ENCODE results near the gene PRTFDC1.
"Not testable (repeated sequence)": the region's sequence is repeated elsewhere in the genome, so short reads cannot be mapped to it uniquely, and the experiment has no call there.

PRTFDC1 gene

GRCh38 chr10:24858288-24859270 is 93.8 kb downstream of the PRTFDC1 start:
- intact Hi-C loops (cut with DNase I), result no loop called here
- DNase-seq, result no peak

DNA sequence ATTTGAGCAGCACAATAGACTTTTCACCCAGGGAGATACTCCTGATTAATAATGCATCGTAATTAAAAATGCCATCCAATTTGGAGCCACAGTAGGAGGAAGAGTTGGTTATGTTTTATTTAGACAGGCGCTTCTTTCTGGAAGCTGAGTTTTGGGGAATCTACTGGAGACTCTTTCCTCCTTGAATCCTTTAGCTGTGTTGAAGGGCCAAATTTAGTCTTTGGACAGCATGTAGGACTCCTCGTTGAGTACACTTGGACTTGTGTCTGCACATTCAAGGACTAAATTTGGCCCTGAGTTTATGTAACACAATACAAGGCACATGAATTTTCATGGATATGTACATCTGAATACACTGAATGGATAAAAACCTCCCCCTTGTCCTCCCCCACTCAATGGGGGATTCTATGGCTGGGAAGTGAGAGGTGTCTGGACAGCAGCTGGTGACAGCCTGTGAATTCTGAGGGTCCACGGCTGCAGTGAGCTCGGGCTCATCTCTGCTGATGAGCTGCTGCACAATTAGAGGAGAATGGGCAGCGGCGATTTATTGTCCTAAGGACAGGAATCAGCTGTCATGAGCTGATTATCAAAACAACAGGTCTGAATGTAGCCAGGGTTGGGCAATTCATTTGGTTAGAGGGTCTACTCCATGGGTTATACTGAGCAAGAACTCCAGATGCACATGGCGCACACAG is 95.2 kb downstream of the PRTFDC1 start:
- no peak for DNase-seq
- intact Hi-C loops (cut with DNase I), result no loop called here

- intact Hi-C loops (cut with DNase I), result no loop called here
- no peak for DNase-seq
Observed at GRCh38 chr10:24854256-24854655, 98.2 kb downstream of the PRTFDC1 start.

GRCh38 chr10:24853661-24854060 is 98.7 kb downstream of the PRTFDC1 start:
- intact Hi-C loops (cut with DNase I), result no loop called here
- DNase-seq, result no peak

- DNase-seq, result no peak
- intact Hi-C loops (cut with DNase I), result no loop called here
Observed at GRCh38 chr10:24851629-24852028, 100.8 kb downstream of the PRTFDC1 start.

- intact Hi-C loops (cut with DNase I), result no loop called here
- no peak for DNase-seq
Observed at GRCh38 chr10:24850727-24851296, 101.6 kb downstream of the PRTFDC1 start.

DNA sequence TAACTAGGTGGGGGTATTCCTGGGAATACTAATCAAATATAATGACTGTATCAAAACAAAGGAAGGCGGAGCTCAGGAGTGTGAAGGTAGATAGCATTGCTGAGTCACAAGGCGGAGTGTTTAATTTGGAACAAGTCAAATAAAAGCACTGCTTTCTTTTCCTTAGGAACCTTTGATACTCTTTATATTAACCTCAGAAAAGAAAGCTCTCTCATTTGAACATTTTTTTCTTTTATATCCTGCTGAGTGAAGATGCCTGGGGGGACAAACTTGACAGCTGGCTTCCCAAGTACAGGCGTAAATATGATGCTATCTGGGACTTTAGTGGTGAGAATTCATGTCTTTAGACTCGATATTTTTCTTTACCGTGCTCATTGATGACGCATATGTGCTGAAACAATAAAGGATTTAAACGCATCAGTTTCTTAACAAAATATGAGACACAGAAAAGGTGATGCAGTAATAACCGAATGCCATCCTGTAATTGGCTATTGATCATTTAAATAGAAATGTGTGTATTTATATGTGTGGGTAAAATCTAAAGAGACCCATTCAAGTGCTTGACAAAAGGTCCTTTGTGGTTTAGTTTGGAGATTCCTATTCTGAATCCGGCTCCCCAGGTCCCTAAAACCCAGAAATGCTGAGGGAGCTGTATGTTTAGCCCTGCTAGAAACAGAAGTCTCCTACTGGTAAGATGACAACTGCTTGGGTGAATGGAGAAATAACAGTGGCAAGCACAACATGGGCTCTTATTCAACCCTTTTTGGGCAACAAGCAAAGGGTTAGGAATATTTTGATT is 102.7 kb downstream of the PRTFDC1 start:
- intact Hi-C loops (cut with DNase I), result no loop called here
- peak in 1 of 42 donors; percentile 52 for DNase-seq

DNA sequence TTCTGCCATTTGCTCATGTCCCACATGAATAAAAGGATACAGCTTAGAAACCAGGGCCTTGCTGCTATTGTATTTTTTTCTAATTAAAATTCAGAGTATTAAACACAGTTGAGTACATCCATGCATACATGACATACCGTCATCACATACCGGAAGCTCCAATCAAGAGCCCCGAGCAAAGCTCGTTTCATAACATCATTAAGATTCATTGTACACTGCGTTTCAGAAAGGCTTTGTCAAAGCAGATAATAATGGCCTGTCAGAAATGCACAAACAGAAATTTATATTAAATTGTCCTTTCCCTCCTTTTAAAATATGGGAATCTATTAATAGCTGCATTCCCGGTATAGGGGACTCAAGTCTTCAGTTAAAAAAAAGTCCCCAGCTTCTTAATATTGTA is 103.4 kb downstream of the PRTFDC1 start:
- intact Hi-C loops (cut with DNase I), result no loop called here
- DNase-seq, result peak in 6 of 42 donors; percentile 25 to 79 (median 42)

DNA sequence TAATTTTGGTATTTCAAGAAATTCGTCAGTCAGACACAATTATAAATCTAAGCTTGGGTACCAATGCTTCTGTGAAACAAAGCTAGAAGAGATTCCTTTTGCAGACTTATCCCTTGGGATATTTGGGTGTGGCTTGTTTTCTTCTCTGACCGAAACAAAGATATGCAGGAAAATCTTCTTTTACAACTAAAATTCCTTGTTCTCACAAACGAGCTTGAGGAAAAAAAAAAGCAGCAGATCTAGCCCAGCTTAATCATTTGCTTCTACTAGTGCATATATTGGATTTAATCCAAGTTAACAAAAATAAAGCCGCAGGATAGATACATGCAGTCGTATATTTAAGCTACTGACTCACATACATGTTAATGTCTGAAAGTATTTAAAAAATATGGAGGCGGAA is 104.2 kb downstream of the PRTFDC1 start:
- DNase-seq, result no peak
- intact Hi-C loops (cut with DNase I), result no loop called here

DNA sequence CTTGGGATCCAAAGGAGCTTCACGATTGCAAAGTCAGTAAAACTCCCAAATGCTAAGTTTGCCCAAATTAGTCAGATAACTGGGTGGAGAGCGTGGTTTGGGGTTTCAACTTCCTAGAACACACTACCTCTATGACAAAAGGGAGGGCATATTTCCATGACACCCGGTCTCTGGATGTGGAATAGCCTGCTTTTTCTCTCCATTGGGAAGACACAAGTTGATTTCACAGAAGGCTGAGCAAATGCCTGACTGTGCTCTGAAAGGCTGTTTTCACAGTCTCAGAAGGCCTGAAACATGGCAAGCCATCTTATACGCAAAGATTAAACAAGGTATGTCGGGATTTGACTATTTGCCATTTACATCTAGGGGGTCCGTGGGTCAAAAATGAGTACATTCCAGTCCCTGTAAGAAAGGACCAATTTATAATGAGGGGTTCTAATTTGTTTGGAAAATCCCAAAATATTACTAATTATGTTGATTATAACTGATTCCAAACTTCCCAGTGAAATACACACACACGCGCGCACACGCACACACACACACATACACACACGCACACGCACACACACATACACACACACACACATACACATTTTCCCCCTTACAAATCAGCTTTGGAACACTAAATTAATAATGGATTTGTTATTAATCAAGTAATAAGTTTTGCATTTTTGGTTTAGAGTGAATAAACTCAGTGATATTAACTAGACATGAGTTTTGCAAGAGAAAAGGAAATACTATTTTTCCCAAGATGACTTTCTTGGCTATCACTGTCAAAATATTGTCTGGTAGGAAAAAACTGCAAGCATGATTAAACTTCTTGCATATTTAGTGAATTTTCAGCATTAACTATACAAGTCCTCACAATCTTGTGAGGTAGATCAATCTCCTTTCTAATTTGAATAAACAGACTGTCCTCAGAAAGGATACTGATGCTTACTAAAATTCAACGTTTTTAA is 105.0 kb downstream of the PRTFDC1 start:
- DNase-seq, result no peak
- intact Hi-C loops (cut with DNase I), result no loop called here

DNA sequence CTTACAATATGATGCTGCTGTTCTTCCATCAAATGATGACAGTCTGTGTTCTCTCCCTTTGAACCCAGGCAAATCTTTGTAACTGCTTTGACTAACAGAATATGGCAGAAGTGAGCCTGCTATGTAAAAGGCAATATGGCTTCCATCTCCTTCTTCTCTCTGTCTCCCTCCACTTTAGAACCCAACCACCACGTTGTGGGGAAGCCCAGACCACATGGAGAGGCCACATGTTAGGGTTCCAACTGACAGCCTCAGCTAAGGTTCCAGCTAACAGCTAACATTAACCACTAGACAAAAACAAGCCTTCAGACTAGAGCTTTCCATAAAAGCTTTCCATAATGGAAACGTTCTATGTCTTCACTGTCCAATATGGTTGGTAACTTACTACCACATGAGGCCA is 107.7 kb downstream of the PRTFDC1 start:
- intact Hi-C loops (cut with DNase I), result no loop called here
- no peak for DNase-seq

DNA sequence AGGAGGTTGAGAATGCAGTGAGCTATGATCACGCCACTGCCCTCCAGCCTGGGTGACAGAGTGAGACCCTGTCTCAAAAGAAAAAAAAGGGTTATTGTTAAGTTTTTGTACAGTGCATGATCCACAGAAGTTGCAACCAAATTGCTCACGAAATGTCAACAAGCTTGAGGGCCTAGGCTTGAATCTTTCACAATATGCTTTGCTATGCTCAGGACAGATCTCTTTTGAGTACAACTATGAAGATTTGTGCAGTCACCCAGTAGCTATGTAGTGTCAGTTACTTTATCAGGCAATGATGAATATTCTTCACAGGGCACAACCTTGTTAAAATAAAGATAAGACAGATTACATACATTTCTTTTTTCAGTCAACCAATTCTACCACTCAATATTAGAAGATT is 109.2 kb downstream of the PRTFDC1 start:
- no peak for DNase-seq
- intact Hi-C loops (cut with DNase I), result no loop called here

GRCh38 chr10:24842856-24843255 is 109.5 kb downstream of the PRTFDC1 start:
- intact Hi-C loops (cut with DNase I), result no loop called here
- DNase-seq, result no peak

DNA sequence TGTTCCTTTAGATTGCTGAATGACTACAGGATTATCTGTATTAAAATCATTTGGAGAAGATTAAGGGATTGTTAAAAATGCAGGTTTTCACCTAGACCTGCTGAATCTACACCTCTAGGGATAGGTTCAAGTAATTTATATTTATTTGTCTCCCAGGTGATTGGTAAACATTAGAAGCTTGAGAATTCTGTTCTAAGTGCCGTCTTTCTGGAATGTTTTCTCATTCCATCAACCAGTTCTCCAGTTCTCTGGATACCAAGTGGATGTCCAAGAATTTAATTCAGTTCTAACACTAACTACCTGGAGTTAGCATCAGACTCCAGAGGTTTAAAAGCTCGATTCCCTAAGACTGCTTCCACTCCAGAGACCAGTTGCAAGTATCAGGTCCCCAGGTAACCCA is 110.9 kb downstream of the PRTFDC1 start:
- no peak for DNase-seq
- intact Hi-C loops (cut with DNase I), result no loop called here

DNA sequence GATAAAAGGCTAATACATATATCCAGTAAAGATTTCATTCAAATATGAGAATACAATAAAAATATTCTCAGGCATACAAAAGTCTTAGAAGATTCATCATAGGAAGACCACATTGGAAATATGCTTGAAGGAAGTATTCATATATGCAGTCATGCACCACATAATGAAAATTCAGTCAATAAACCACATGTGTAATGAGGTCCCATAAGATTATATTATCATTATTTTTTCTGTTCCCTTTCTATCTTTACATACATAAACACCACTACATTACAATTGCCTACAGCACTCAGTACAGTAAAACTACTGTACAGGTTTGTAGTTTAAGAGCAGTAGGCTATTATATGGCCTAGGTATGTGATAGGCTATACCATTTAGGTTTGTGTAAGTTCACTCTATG is 111.6 kb downstream of the PRTFDC1 start:
- intact Hi-C loops (cut with DNase I), result no loop called here
- no peak for DNase-seq

- DNase-seq, result not testable (repeated sequence)
Observed at GRCh38 chr10:24837781-24838180, 114.6 kb downstream of the PRTFDC1 start.

GRCh38 chr10:24834869-24835268 is 117.5 kb downstream of the PRTFDC1 start:
- DNase-seq, result no peak
- intact Hi-C loops (cut with DNase I), result no loop called here

More at GRCh38 chr10:24837781-24838180, 114.6 kb downstream of the PRTFDC1 start:
- intact Hi-C loops (cut with DNase I), result not testable (repeated sequence)

GRCh38 chr10:24826009-24826408 is 126.4 kb downstream of the PRTFDC1 start:
- DNase-seq, result no peak
- intact Hi-C loops (cut with DNase I), result no loop called here

Data from head of caudate nucleus (tissue), 42 donors.